Stimulated activated naive CD8-positive, alpha-beta T cell treated with anti-CD3 and anti-CD28 coated beads, Interleukin-15, Interleukin-2, amounts not matched to agents 100 ng/mL and 50 ng/mL, for 24 hours (primary cell): ENCODE data around the gene FAM163A.
"Not testable (repeated sequence)": the region's sequence is repeated elsewhere in the genome, so short reads cannot be mapped to it uniquely, and the experiment has no call there.

Experiments
- H3K27ac Mint-ChIP-seq: one replicate; pipeline ENCODE4 v1.8.0; 2021; ENCODE audit warnings: mild to moderate bottlenecking, mixed read lengths
- H3K27me3 Mint-ChIP-seq: one replicate; pipeline ENCODE4 v1.8.0; 2021; ENCODE audit warnings: mixed read lengths
- H3K36me3 Mint-ChIP-seq: one replicate; pipeline ENCODE4 v1.8.0; 2021; ENCODE audit warnings: low read depth, mixed read lengths
- H3K4me1 Mint-ChIP-seq: one replicate; pipeline ENCODE4 v1.8.0; 2021; ENCODE audit warnings: low read depth, mixed read lengths
- H3K4me3 Mint-ChIP-seq: one replicate; pipeline ENCODE4 v1.8.0; 2021; ENCODE audit warnings: mild to moderate bottlenecking, mixed read lengths
- H3K9me3 Mint-ChIP-seq: one replicate; pipeline ENCODE4 v1.8.0; 2021; ENCODE audit warnings: mixed read lengths

The FAM163A gene

DNA sequence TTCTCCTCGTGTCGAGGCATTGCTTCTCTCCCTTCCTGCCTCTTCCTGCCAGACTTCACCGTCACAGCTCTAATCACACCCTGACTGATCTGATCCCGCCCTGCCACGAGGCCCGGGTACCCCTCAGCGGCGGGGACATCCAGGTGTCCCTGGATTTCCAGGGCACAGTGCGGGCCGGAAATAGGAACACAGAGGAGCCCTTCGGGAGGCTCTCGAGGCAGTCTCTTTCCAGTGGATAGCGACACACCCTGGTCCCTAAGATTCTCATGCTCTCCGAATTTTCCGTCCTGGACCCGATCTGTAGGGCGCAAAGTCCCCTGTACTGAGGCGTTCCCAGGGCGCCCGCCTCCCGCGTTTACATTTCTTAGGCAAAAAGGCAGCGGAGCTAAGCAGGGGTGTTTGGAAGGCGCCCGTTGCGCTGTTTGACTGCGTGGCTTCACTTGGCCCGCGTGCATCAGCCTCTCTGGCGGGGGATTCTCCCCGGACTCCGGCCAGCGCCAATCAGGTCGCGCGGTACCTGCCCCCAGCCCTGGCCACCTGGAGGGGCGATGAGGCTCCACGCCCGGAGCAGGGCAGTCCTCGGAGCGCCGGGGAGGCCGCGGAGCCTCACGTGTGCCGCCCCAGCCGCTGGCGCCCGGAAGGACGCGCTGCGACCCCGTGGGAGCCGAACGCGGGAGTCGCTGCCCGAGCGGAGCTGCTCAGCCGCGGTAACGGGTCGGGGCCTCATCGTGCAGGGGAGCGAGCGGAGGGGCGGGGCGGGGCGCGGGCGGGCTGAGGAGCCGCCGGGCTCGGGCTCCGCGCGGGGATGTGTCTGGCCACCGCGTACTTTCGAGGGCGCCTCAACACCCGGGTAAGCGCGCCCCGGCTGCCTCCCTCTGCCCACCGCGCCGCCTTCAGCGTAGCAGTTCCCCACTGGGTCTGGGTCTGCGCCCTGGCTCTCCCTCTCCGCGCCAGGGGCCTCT, at the start of gene FAM163A:
Gene FAM163A (plus strand): TSS at position 575 of the 962 bp plus-strand sequence. CDS start 69,807 bp downstream, outside the sequence.
- H3K4me3 Mint-ChIP-seq = peak within 1 kb of the TSS; percentile 37
- peaks cover 7% of the 10 kb centered on the region for H3K4me1 Mint-ChIP-seq
- H3K27me3 Mint-ChIP-seq = peaks cover 75% of the 10 kb centered on the region
- no peaks in the 10 kb centered on the region for H3K9me3 Mint-ChIP-seq
- no peak within 1 kb of the TSS for H3K27ac Mint-ChIP-seq
- no peaks in the 10 kb centered on the region for H3K36me3 Mint-ChIP-seq

DNA sequence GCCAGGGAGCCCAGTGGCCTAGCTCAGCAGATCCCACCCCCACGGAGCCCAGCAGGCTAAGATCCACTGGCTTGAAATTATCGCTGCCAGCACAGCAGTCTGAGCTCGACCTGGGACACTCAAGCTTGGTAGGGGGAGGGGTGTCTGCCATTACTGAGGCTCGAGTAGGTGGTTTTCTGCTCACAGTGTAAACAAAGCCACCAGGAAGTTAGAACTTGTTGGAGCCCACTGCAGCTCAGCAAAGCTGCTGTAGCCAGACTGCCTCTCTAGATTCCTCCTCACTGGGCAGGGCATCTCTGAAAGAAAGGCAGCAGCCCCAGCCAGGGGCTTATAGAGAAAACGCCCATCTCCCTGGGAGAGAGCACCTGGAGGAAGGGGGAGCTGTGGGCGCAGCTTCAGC, 48.6 kb upstream of the FAM163A start:
- H3K27me3 Mint-ChIP-seq = peaks cover 32% of the 10 kb centered on the region
- H3K9me3 Mint-ChIP-seq, H3K4me3 Mint-ChIP-seq, H3K4me1 Mint-ChIP-seq, H3K36me3 Mint-ChIP-seq, H3K27ac Mint-ChIP-seq: not testable (repeated sequence)

DNA sequence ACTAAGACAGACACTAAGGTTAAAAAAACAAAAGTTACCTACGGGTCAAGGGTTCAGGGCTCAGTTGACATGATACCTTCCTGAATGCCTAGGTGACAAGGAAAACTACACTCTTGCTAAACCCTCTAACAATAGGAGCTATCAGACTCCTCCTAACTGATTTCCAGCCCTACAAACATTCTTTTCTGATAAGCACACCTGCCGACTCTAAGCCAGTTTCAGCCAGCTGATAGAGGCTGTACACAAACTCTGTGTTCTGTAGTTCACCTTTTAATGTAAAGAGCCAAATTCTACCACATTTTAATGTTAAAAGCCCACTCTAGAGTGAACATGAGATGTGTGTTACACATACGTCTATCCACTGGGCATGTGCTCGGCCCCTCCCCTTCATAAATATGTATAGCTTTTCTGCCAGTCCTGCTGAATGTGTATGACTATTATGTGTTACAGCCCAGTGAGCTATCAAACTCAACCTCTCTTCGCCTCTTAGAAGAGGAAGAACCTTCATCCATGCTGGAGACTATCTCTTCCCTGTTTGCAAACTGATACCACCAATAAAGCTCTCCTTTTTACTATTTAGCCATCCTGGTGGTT, 40.0 kb upstream of the FAM163A start:
- no peak overlapping the region for H3K4me3 Mint-ChIP-seq
- no peaks in the 10 kb centered on the region for H3K36me3 Mint-ChIP-seq
- no peaks in the 10 kb centered on the region for H3K9me3 Mint-ChIP-seq
- no peak overlapping the region for H3K27ac Mint-ChIP-seq
- H3K4me1 Mint-ChIP-seq = no peaks in the 10 kb centered on the region
- H3K27me3 Mint-ChIP-seq = peaks cover 4% of the 10 kb centered on the region

DNA sequence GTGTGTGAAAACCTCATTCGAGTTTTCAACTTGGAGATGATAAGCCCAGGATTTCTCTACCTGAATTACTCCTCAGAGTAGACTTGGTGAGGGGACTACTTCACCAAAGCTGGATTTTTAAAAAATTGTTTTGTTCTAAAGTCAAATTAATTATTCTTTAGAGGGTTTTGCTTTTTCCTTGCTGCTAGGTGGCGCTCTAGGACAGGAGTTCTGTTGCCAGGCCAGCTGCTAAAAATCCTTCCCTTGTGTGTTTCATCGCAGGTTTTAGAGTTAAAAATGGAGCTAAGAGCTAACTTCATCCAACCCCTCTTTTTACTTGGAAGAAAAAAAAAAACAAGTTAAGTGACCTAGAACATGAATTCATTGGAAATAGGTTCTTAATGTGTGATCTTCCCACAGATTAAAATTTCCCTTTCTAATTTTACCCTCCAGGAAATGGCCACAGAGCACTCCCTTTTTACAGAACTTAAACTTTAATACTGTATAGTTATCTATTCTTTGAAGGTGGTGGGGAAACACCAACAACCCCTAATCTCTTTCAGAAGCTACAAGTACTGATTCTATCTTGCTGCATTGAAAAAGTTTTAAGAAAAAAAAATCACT, 36.7 kb upstream of the FAM163A start:
- peaks cover 6% of the 10 kb centered on the region for H3K4me1 Mint-ChIP-seq
- no peak overlapping the region for H3K4me3 Mint-ChIP-seq
- no peaks in the 10 kb centered on the region for H3K36me3 Mint-ChIP-seq
- H3K27ac Mint-ChIP-seq = peak overlapping the region; percentile 33
- peaks cover 1% of the 10 kb centered on the region for H3K27me3 Mint-ChIP-seq
- H3K9me3 Mint-ChIP-seq = no peaks in the 10 kb centered on the region

DNA sequence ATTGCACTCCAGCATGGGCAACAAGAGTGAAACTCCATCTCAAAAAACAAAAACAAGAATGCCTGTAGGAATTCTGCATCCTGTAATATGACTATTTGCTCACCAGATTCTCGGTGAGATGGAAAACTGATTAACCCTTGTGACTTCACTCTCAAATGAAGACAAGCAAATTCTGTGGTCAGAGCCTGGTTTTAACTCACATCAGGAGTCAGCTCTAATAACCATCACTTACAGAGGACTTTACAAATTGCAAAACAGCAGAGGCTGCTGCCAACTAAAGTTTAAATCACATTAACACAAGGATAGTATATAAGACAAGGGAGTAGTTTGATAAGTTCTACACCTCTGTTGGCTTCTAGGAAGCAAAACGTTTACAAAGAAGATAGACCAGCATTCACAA, 35.7 kb upstream of the FAM163A start:
- Mint-ChIP-seq H3K4me1 (peaks cover 6% of the 10 kb centered on the region), H3K4me3 (no peak overlapping the region), H3K9me3 (no peaks in the 10 kb centered on the region), H3K27ac (no peak overlapping the region), H3K36me3 (no peaks in the 10 kb centered on the region), H3K27me3 (peaks cover 8% of the 10 kb centered on the region)

DNA sequence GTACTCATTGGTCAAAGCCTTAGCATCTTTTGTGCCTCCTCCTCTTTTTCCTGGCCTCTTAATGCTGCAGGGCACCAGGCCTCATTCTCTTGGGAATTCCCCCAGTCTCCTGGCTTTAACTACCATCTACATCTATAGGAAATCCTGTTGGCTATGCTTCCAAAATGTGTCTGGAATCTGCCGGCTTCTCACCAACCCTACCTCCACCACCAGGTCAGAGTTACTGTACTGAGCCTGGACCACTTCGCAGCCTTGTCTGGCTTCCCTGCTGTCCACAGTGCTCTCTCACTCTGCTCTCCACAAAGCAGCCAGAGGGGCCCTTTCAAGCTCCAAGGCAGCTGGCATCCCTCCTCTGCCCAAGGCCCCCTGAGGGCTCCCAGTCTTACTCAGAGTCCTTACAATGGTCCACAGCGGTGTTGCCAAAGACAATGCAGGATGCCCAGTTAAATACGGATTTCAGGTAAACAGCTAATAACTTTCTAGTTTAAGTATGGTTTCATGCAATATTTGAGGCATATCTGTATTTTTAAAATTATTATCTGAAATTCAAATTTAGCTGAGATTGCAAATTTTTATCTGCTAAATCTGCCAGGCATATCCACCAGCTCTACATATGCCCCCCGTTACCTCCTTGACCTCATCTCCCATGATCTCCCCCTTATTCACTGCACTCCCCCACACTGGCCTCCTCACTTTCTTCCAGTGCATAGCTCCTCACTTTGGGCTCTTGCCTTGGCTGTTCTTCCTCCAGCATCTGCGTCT, 34.5 kb upstream of the FAM163A start:
- H3K27ac Mint-ChIP-seq = no peak overlapping the region
- H3K9me3 Mint-ChIP-seq = peaks cover 5% of the 10 kb centered on the region
- H3K4me1 Mint-ChIP-seq = peaks cover 6% of the 10 kb centered on the region
- H3K36me3 Mint-ChIP-seq = no peaks in the 10 kb centered on the region
- H3K27me3 Mint-ChIP-seq = peaks cover 8% of the 10 kb centered on the region
- no peak overlapping the region for H3K4me3 Mint-ChIP-seq

DNA sequence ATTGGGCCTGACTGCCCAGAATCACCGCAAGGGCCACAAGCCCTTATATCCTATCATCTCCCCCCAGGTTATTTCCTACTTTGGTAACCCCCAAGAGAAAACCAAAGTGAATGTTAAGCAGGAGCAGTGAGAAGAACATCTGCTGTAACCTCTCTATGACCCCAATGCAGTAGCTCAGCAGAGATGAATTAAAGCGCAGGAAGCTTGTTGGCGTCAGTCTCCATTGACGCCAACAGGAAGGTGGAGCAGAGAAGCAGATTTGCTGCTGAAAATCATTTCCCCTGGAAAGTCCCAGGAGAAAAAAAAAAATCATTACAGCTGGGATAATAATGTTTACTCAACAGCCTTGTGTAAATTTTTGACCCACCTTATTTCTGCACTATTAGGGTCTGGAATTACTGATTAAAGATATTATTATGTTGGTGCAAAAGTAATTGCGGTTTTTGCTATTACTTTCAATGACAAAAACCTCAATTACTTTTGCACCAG, 33.2 kb upstream of the FAM163A start:
- peaks cover 8% of the 10 kb centered on the region for H3K27me3 Mint-ChIP-seq
- peaks cover 6% of the 10 kb centered on the region for H3K4me1 Mint-ChIP-seq
- H3K27ac Mint-ChIP-seq = no peak overlapping the region
- H3K36me3 Mint-ChIP-seq = no peaks in the 10 kb centered on the region
- no peak overlapping the region for H3K4me3 Mint-ChIP-seq
- peaks cover 14% of the 10 kb centered on the region for H3K9me3 Mint-ChIP-seq

DNA sequence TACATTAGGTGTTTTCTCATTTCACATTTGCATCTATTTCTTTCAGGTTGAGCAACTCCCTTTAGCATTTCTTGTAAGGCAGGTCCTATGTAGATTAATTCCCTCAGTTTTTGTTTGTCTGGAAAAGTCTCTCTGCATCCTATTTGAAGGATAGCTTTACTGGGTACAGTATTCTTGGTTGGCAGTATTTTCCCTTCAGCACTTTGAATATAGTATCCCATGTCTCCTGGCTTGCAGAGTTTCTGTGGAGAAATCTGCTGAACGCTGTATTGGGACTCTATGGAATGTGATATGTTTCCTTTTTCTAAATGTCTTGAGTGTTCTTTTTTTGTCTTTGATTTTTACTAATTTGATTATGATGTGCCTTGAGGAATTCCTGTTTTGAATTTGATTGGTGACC, 28.9 kb upstream of the FAM163A start:
- peaks cover 6% of the 10 kb centered on the region for H3K4me1 Mint-ChIP-seq
- peaks cover 14% of the 10 kb centered on the region for H3K27me3 Mint-ChIP-seq
- no peak overlapping the region for H3K27ac Mint-ChIP-seq
- no peak overlapping the region for H3K4me3 Mint-ChIP-seq
- H3K36me3 Mint-ChIP-seq = no peaks in the 10 kb centered on the region
- peaks cover 52% of the 10 kb centered on the region for H3K9me3 Mint-ChIP-seq

DNA sequence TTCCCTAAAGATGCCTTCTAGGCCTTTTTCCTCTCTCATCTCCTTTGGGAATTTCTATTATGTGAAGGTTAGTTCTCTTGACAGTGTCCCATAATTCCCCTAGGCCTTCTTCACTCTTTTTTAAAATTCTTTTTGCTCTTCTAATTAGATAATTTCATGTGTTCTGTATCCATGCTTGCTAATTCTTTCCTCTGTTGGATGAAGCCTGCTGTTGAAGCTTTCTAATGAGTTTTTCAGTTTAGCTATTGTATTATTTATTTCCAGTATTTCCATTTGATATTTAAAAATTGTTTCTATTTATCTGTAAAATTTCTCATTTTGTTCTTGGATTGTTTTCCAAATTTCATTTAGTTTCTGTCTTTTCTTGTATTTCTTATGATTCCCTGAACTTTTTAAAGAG, 28.5 kb upstream of the FAM163A start:
- no peak overlapping the region for H3K4me3 Mint-ChIP-seq
- no peaks in the 10 kb centered on the region for H3K36me3 Mint-ChIP-seq
- H3K4me1 Mint-ChIP-seq = peaks cover 4% of the 10 kb centered on the region
- no peak overlapping the region for H3K27ac Mint-ChIP-seq
- H3K9me3 Mint-ChIP-seq = peaks cover 57% of the 10 kb centered on the region
- peaks cover 14% of the 10 kb centered on the region for H3K27me3 Mint-ChIP-seq

DNA sequence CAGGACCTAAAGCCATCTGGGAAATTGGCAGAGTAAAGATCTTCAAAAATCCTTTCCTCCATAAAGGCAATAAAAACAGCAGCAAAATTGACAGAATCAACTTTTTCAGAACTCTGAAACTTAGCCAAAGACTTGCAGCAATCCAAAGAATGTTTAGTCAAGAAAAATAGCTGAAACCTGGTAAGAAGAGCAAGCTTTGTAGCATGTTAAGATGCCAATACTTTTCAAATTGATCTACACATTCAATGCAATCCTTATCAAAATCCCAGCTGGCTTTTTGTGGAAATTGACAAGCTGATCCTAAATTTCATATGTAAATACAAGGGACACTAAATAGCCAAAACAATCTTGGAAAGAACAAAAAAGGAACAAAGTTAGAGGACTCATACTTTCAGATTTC, 23.8 kb upstream of the FAM163A start:
- Mint-ChIP-seq H3K27ac (no peak overlapping the region), H3K4me3 (no peak overlapping the region), H3K4me1 (no peaks in the 10 kb centered on the region), H3K27me3 (peaks cover 5% of the 10 kb centered on the region), H3K9me3 (peaks cover 62% of the 10 kb centered on the region), H3K36me3 (no peaks in the 10 kb centered on the region)

DNA sequence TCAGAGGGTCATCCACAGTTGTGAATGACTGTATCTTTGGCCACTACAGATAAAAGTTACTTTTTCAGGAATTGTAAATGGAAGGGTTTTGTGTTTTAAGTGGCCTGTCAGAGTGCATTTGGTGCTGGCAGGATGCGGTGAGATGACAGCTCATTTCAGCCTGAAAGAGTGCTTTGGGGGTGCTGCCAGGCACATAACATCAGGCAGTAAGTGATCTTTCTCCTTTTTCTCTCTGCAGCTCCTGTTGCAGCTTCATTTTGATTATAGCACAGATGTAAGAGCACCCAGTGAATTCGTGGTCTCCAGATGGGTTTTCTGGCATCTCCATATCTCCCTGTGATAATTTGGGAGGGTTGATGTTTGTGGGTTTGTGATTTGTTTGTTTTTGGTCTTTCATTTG, 14.8 kb upstream of the FAM163A start:
- H3K36me3 Mint-ChIP-seq = no peaks in the 10 kb centered on the region
- H3K27ac Mint-ChIP-seq = no peak overlapping the region
- no peaks in the 10 kb centered on the region for H3K9me3 Mint-ChIP-seq
- no peaks in the 10 kb centered on the region for H3K4me1 Mint-ChIP-seq
- peaks cover 14% of the 10 kb centered on the region for H3K27me3 Mint-ChIP-seq
- no peak overlapping the region for H3K4me3 Mint-ChIP-seq

DNA sequence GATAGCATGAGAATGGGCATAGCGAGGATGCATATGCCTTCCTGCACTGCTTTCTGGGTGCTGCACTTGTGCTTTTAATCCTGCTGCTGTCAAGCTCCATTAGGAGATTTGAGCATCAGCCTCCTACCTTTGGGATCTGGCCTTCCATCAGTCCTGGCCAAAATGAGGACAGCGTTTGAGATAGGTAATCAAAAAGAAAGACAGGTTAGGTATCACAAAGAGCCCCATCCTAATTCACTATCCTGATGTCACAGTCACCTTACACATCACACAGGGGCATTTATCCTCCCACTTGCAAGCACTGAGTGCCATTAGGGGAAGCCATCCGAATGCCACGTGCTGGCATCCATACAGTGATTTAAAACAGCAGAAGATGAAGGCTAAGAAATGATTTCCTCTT, 13.2 kb upstream of the FAM163A start:
- no peak overlapping the region for H3K4me3 Mint-ChIP-seq

DNA sequence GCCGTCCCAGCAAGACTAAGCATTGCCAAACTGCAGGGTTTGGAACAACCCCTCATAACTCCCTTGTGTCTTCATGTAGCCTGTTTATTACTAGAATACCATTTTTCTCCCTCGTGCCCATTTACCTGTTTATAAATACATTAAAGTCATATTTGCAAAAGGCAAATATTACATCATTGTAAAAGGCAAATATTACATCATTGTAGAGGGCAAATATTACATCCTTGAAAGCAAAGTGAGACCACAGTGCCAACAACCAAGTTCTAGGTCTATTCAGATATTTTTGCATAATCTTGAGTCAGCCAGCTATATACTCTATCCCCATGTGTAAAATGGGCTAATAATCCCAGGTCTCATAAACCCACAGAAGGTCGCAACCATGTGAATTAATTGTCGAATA, 11.4 kb upstream of the FAM163A start:
- no peaks in the 10 kb centered on the region for H3K4me1 Mint-ChIP-seq
- H3K27ac Mint-ChIP-seq = no peak overlapping the region
- H3K9me3 Mint-ChIP-seq = no peaks in the 10 kb centered on the region
- H3K27me3 Mint-ChIP-seq = peaks cover 25% of the 10 kb centered on the region
- no peaks in the 10 kb centered on the region for H3K36me3 Mint-ChIP-seq
- H3K4me3 Mint-ChIP-seq = no peak overlapping the region

More for the DNA sequence above, 13.2 kb upstream of the FAM163A start:
- Mint-ChIP-seq H3K9me3 (no peaks in the 10 kb centered on the region), H3K27me3 (peaks cover 18% of the 10 kb centered on the region), H3K36me3 (no peaks in the 10 kb centered on the region), H3K27ac (no peak overlapping the region), H3K4me1 (no peaks in the 10 kb centered on the region)

DNA sequence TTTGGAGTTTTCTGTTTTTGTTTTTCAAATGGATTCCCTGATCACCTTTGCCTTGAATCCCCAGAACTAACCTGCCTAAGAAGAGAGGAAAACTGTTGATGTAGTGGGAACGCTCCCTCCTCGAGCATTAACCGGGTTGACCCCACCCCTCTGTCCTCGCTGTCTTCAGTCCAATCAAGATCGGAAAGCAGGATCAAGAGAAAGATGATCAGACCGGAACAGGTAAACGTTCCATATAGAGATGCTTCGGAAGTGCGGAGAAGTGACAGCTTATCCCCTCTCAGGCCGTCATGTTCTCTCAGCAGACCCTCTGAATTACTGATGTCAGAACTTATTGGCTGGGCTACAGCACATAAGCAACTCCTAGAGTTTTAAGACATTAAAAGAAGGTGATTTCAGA, 800 bp upstream of the FAM163A start:
- H3K4me1 Mint-ChIP-seq = peaks cover 7% of the 10 kb centered on the region
- H3K27me3 Mint-ChIP-seq = peaks cover 78% of the 10 kb centered on the region
- no peaks in the 10 kb centered on the region for H3K36me3 Mint-ChIP-seq
- H3K27ac Mint-ChIP-seq = no peak overlapping the region
- H3K9me3 Mint-ChIP-seq = no peaks in the 10 kb centered on the region
- H3K4me3 Mint-ChIP-seq = no peak overlapping the region
